Fibroblast of the conjunctiva (primary cell): Measurements from ENCODE around the gene LGR6.

Experiments used
- DNase-seq: peaks from one replicate; pipeline ENCODE4 v3.0.0-alpha.2; 2010; ENCODE audit warnings: low read depth

The LGR6 gene

GRCh38 chr1:202199040-202199889 is 5.7 kb downstream of the LGR6 start:
- DNase-seq, result no peak

GRCh38 chr1:202200112-202200548 is 6.5 kb downstream of the LGR6 start:
- DNase-seq, result no peak

GRCh38 chr1:202200669-202201068 is 7.1 kb downstream of the LGR6 start:
- no peak for DNase-seq

- DNase-seq, result no peak
Observed at GRCh38 chr1:202201266-202201665, 7.7 kb downstream of the LGR6 start.

- DNase-seq, result no peak
Observed at GRCh38 chr1:202201971-202202370, 8.4 kb downstream of the LGR6 start.

GRCh38 chr1:202202500-202203168 is 9.0 kb downstream of the LGR6 start:
- DNase-seq, result no peak

GRCh38 chr1:202203238-202204039 is 9.8 kb downstream of the LGR6 start:
- DNase-seq, result no peak

GRCh38 chr1:202204065-202204464 is 10.5 kb downstream of the LGR6 start:
- no peak for DNase-seq

GRCh38 chr1:202205523-202206190 is 12.1 kb downstream of the LGR6 start:
- no peak for DNase-seq

GRCh38 chr1:202207292-202207691 is 13.7 kb downstream of the LGR6 start:
- peak; percentile 48 for DNase-seq

GRCh38 chr1:202208351-202208857 is 14.8 kb downstream of the LGR6 start:
- no peak for DNase-seq

- DNase-seq, result no peak
Observed at GRCh38 chr1:202210385-202210784, 16.8 kb downstream of the LGR6 start.

GRCh38 chr1:202210969-202211368 is 17.4 kb downstream of the LGR6 start:
- DNase-seq, result no peak

GRCh38 chr1:202212787-202213186 is 19.2 kb downstream of the LGR6 start:
- no peak for DNase-seq

GRCh38 chr1:202213361-202214088 is 19.9 kb downstream of the LGR6 start:
- no peak for DNase-seq

GRCh38 chr1:202214089-202214843 is 20.7 kb downstream of the LGR6 start:
- DNase-seq, result no peak

- no peak for DNase-seq
Observed at GRCh38 chr1:202215472-202216130, 22.0 kb downstream of the LGR6 start.

GRCh38 chr1:202216691-202217090 is 23.1 kb downstream of the LGR6 start:
- no peak for DNase-seq

- DNase-seq, result no peak
Observed at GRCh38 chr1:202217516-202217915, 23.9 kb downstream of the LGR6 start.

- DNase-seq, result no peak
Observed at GRCh38 chr1:202217951-202218350, 24.4 kb downstream of the LGR6 start.
